Left colon (tissue), 2 donors: ENCODE measurements around the gene UBE2A. TPM values are rescaled to one million over a fixed set of nuclear protein-coding genes. Genes with fewer than 3 reads are reported as not detected.

Source experiments
- ATAC-seq: fragments of 200-7000 bp; cut with Tn5 transposase; one replicate; pipeline ENCODE4 v1.9.1; 2020; ENCODE audit warnings: mild to moderate bottlenecking, moderate library complexity
- DNase-seq, 2 donors: peaks; one replicate each; pipeline ENCODE4 v3.0.0-alpha.2; 2020
- intact Hi-C, 2 donors: fragments of 100-400 bp; cut with DNase I in 1 of 2; cut with micrococcal nuclease in 1 of 2; formaldehyde crosslinking; loops; one replicate each; pipeline versions ENCODE4 v1.11.2 to v1.14.0; 2022; cut with DNase I, micrococcal nuclease
- total RNA-seq, 2 donors: library from RNA; stranded (reverse); fragmentation: NEBNext Ultra II Directional; extraction: Animal tissue kit (Norgen Biotek cat#: 25700); gene quantifications; one replicate each; pipeline ENCODE4 v1.2.1, GENCODE V29; 2021
- donor health status: DM: no; HTN: no; CAD: no.
- donor health status: DM: yes; HTN: yes; CAD: no.

Gene UBE2A
- total RNA-seq, 2 donors from 2014 or later, result 73.9 to 92.6 TPM

- peak; percentile 40 to 55 for DNase-seq
- intact Hi-C loops, result no loop called here
- peak; percentile 68 for ATAC-seq
These were observed 31.3 kb downstream of the UBE2A start for GRCh38 chrX:119605464-119606279.

GRCh38 chrX:119606280-119607017 lies 32.1 kb downstream of the UBE2A start, which contains the start of gene NKRF:
TSS of gene NKRF (minus strand) at chrX:119606424.
- ATAC-seq (peak; percentile 91), DNase-seq (peak; percentile 94 to 95)
- intact Hi-C loops, result no loop called here

DNA sequence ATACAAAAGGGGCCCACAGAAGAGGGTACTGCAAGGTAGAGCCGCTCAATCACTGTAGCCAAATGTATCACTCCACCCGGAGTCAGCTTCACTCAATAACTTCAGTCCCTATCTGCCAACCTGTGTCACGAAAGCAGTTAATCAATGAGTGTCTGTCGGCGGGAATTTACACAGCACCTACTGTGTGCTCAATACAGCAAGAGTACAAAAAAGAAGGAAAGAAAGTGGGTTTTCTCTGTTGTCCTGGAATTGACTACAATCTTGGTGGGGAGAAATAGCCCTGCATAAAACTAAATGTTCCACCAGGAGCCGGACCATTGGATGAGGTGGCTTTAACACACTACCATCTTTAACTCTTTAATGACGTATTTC lies 32.6 kb downstream of the UBE2A start:
- intact Hi-C loops, result no loop called here
- ATAC-seq (no peak), DNase-seq (no peak)

DNA sequence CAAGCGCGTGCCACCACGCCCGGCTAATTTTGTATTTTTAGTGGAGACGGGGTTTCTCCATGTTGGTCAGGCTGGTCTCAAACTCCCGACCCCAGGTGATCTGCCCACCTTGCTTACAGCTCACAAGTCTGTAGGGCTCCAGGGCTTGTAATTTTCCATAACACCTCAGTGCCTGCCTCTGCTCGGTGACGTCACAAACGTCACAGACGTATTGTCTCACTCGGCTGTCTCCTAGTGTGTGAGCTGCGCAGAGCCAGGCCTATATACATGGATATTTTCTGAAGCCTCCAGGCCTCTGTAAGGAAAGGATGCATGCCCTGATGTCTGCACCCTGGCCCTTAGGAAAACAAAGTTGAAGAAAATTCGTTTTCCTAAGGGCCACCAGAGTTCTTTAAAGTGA lies 40.4 kb downstream of the UBE2A start:
- ATAC-seq (no peak), DNase-seq (no peak)
- intact Hi-C loops, result no loop called here

- DNase-seq (peak in 1 of 2 donors; percentile 32), ATAC-seq (no peak)
- intact Hi-C loops, result no loop called here
These were observed 43.3 kb downstream of the UBE2A start for GRCh38 chrX:119617517-119618164.

GRCh38 chrX:119618439-119618838 lies 44.1 kb downstream of the UBE2A start:
- DNase-seq, result peak in 1 of 2 donors; percentile 25
- no peak for ATAC-seq
- intact Hi-C loops, result no loop called here

DNA sequence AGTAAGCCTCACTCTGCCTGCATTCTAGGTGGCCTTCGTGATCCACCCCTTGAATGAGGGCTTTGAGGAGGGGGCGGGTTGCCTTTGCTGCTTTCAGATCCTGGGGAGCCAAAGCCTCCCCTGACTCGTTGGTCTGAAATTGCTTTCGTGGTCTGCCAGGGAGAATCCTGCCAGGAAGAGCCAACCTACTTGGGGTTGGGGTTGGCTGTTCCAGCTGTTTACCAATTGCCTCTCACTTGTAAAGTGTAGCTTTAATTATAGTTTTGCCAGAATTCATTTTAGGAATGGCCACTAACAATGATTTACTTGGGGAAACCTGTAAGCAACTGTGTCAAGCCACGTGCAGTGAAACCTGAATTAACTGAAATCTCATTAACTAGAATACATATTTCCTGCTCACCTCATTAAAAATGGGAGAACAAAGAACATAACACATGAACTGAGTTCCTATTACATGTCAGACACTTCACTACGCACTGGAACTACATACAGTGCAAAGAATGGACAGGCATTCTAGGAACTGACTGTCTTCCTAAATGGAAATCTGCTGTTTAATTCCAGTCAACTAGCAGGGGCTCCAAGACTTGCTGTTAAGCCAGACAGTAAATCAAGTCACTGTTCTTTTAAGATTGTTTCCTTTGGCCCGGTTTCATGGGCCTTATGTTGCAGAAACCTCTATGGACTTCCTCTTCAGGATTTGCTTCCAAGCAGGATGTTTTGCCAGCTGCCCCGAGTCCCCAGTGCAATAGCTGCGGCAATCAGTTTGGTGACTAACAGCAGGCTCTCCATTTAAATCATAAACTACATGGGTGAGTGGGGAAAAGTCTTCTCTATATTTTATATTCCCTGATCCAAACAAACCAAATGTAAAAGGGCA lies 48.2 kb downstream of the UBE2A start:
- intact Hi-C loops, result no loop called here
- ATAC-seq (peak; percentile 68), DNase-seq (peak; percentile 25 to 32)

DNA sequence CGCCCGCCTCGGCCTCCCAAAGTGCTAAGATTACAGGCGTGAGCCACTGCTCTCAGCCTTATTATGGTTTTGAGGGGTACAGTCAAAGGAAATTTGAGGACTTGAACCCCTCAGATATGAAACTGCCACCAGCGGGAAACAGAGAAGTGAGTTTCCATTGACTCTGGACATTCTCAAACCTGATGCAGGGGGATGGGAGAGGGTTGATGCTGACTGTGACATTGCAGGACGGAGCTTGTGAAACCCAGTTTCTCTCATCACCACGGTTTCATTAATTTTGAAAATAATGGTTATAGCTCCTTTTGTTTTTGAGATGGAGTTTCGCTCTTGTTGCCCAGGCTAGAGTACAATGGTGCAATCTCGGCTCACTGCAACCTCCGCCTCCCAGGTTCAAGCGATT lies 50.1 kb downstream of the UBE2A start:
- ATAC-seq (no peak), DNase-seq (no peak)
- intact Hi-C loops, result no loop called here

GRCh38 chrX:119624951-119625668 lies 50.7 kb downstream of the UBE2A start:
- DNase-seq, result no peak
- no peak for ATAC-seq
- intact Hi-C loops, result no loop called here

DNA sequence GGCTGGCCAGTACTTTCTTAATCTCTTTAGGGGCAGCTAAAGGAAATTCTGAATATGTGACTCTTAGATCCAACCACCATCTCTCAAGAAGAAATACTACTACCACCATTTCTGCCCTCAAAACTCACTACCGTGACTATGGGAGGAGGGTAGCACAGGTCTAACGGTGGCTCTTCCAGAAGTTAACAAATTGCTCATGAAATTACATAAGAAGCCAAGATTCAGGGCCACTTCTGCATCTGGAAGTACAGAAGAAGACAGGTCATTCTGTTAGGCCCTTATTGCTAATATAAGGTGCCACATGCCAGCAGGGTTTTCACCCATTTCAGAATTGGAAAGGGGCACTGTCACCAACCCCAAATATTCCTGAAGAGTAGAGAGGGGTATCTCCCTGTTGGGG lies 51.5 kb downstream of the UBE2A start:
- ATAC-seq, result no peak
- intact Hi-C loops, result no loop called here
- DNase-seq, result no peak

Other genes starting within 250 kb of the UBE2A start
- gene SLC25A43, start 175.2 kb upstream of the UBE2A start, total RNA-seq, result 10 to 100 TPM; 24.1 to 31.3 TPM
- gene SLC25A5, start 106.1 kb upstream of the UBE2A start, total RNA-seq, result 1,000 to 10,000 TPM; 1,116 to 1,323 TPM
- gene STEEP1, start 9.2 kb upstream of the UBE2A start, total RNA-seq, result 10 to 100 TPM; 15.9 to 21.2 TPM
- 1 to 10 TPM; 5.5 to 5.7 TPM for gene NKRF, start 31.9 kb downstream of the UBE2A start, total RNA-seq
- gene SEPTIN6, start 118.6 kb downstream of the UBE2A start, total RNA-seq, result 10 to 100 TPM; 11.8 to 15.8 TPM
- 1 to 10 TPM; 3.0 to 3.5 TPM for gene SOWAHD, start 184.0 kb downstream of the UBE2A start, total RNA-seq
- gene RPL39, start 217.1 kb downstream of the UBE2A start, total RNA-seq, result 1,000 to 10,000 TPM; 1,215 to 1,372 TPM